Ascending aorta (tissue), 2 donors: ENCODE data around the gene TM4SF20. TPM values are rescaled to one million over a fixed set of nuclear protein-coding genes. Genes with fewer than 3 reads are reported as not detected.
"Not testable (repeated sequence)": the region's sequence is repeated elsewhere in the genome, so short reads cannot be mapped to it uniquely, and the experiment has no call there.

Experiments
- DNase-seq, 2 donors: peaks; one replicate each; pipeline ENCODE4 v3.0.0-alpha.2; 2019; ENCODE audit warnings: low spot score in 2 of 2
- H3K27ac ChIP-seq, 2 donors: fragments of 200-600 bp; sonication (generic); one replicate each; pipeline ENCODE4 v1.5.1; 2016 to 2017; ENCODE audit warnings: mild to moderate bottlenecking in 1 of 2
- H3K27me3 ChIP-seq: fragments of 200-600 bp; sonication (generic); one replicate; pipeline ENCODE4 v1.5.1; 2017
- H3K36me3 ChIP-seq, 2 donors: fragments of 200-600 bp; sonication (generic); one replicate each; pipeline ENCODE4 v1.5.1; 2016
- H3K4me1 ChIP-seq, 2 donors: fragments of 200-600 bp; sonication (generic); one replicate each; pipeline ENCODE4 v1.5.1; 2016 to 2017; ENCODE audit warnings: mild to moderate bottlenecking in 1 of 2
- H3K4me3 ChIP-seq, 2 donors: fragments of 200-600 bp; sonication (generic); one replicate each; pipeline ENCODE4 v1.5.1; 2016 to 2017; ENCODE audit warnings: mild to moderate bottlenecking in 1 of 2
- H3K9me3 ChIP-seq, 2 donors: fragments of 200-600 bp; sonication (generic); one replicate each; pipeline ENCODE4 v1.5.1; 2016
- CTCF ChIP-seq, 3 experiments: fragments of 200-600 bp in 2 of 3; fragments of 450-650 bp in 1 of 3; sonication (generic) in 2 of 3; IDR thresholded peaks; one replicate each; pipeline ENCODE4 v1.5.1; 2016 to 2019; ENCODE audit warnings: antibody characterized with exemption in 3 of 3, mild to moderate bottlenecking in 1 of 3, moderate library complexity in 1 of 3
- intact Hi-C: fragments of 100-400 bp; cut with DNase I; formaldehyde crosslinking; loops from one replicate; pipeline ENCODE4 v1.15.1; 2023
- total RNA-seq: library from RNA; depleted of rRNA; stranded (reverse); fragments of >200 nt; gene quantifications from one replicate; pipeline ENCODE4 v1.1.0, GENCODE V29; 2016

TM4SF20 gene
- total RNA-seq, 1 donor from 2014 or later = not detected

- no peaks in the 10 kb centered on the region for H3K27me3 ChIP-seq
- TF ChIP-seq CTCF (IDR thresholded peaks at IDR 0.05) = no peak
- no peaks in the 10 kb centered on the region for H3K36me3 ChIP-seq
- DNase-seq = no peak
- no peak overlapping the region for H3K4me3 ChIP-seq
- H3K27ac ChIP-seq = peak overlapping the region; percentile 53 to 73
- no peaks in the 10 kb centered on the region for H3K9me3 ChIP-seq
- intact Hi-C loops = no loop called here
- peaks cover 0 to 28% of the 10 kb centered on the region in 2 donors for H3K4me1 ChIP-seq
These were observed 9.0 kb downstream of the TM4SF20 start for GRCh38 chr2:227370092-227370491.

GRCh38 chr2:227368574-227368973, 10.5 kb downstream of the TM4SF20 start:
- H3K4me3 ChIP-seq = no peak overlapping the region
- H3K4me1 ChIP-seq = peaks cover 0 to 34% of the 10 kb centered on the region in 2 donors
- no peaks in the 10 kb centered on the region for H3K27me3 ChIP-seq
- peak overlapping the region in 1 of 2 donors; percentile 56 for H3K27ac ChIP-seq
- no peaks in the 10 kb centered on the region for H3K36me3 ChIP-seq
- TF ChIP-seq CTCF (IDR thresholded peaks at IDR 0.05) = no peak
- no peaks in the 10 kb centered on the region for H3K9me3 ChIP-seq
- DNase-seq = no peak
- intact Hi-C loops = loop anchor here (5.0 kb wide), 1 partner anchor 449 kb away; no protein-coding TSS in a partner anchor

GRCh38 chr2:227367427-227367795, 11.7 kb downstream of the TM4SF20 start:
- Histone ChIP-seq H3K27me3 (no peaks in the 10 kb centered on the region), H3K27ac (peak overlapping the region; percentile 51 to 85)

GRCh38 chr2:227366769-227367426, 12.2 kb downstream of the TM4SF20 start:
- Histone ChIP-seq H3K4me1 (peaks cover 0 to 34% of the 10 kb centered on the region in 2 donors), H3K36me3 (no peaks in the 10 kb centered on the region), H3K27me3 (no peaks in the 10 kb centered on the region), H3K27ac (peak overlapping the region; percentile 51 to 85), H3K9me3 (no peaks in the 10 kb centered on the region), H3K4me3 (no peak overlapping the region)
- no peak for TF ChIP-seq CTCF (IDR thresholded peaks at IDR 0.05)
- peak in 1 of 2 donors; percentile 83 for DNase-seq
- intact Hi-C loops = loop anchor here (2.0 to 5.0 kb wide), 3 partner anchors 40 to 450 kb away; partner anchors contain the start of gene MFF

More at GRCh38 chr2:227367427-227367795, 11.7 kb downstream of the TM4SF20 start:
- DNase-seq = no peak
- no peaks in the 10 kb centered on the region for H3K9me3 ChIP-seq
- no peaks in the 10 kb centered on the region for H3K36me3 ChIP-seq
- intact Hi-C loops = loop anchor here (2.0 to 5.0 kb wide), 3 partner anchors 39 to 450 kb away; partner anchors contain the start of gene MFF
- no peak for TF ChIP-seq CTCF (IDR thresholded peaks at IDR 0.05)
- H3K4me1 ChIP-seq = peaks cover 0 to 34% of the 10 kb centered on the region in 2 donors
- H3K4me3 ChIP-seq = no peak overlapping the region

GRCh38 chr2:227365833-227366232, 13.3 kb downstream of the TM4SF20 start:
- H3K36me3 ChIP-seq = no peaks in the 10 kb centered on the region

GRCh38 chr2:227364585-227365263, 14.4 kb downstream of the TM4SF20 start:
- not testable (repeated sequence) for H3K27me3 ChIP-seq, H3K4me3 ChIP-seq, H3K36me3 ChIP-seq, DNase-seq, H3K9me3 ChIP-seq
- H3K4me1 ChIP-seq = peaks cover 0 to 22% of the 10 kb centered on the region in 2 donors
- H3K27ac ChIP-seq = peak overlapping the region; percentile 58
- intact Hi-C loops = loop anchor here (5.0 kb wide), 1 partner anchor 453 kb away; no protein-coding TSS in a partner anchor

More at GRCh38 chr2:227365833-227366232, 13.3 kb downstream of the TM4SF20 start:
- H3K4me1 ChIP-seq = peaks cover 0 to 27% of the 10 kb centered on the region in 2 donors
- H3K27me3 ChIP-seq = no peaks in the 10 kb centered on the region
- intact Hi-C loops = loop anchor here (2.0 to 5.0 kb wide), 3 partner anchors 41 to 451 kb away; partner anchors contain the start of gene MFF
- no peaks in the 10 kb centered on the region for H3K9me3 ChIP-seq
- DNase-seq = no peak
- peak overlapping the region; percentile 51 to 85 for H3K27ac ChIP-seq
- no peak for TF ChIP-seq CTCF (IDR thresholded peaks at IDR 0.05)
- H3K4me3 ChIP-seq = no peak overlapping the region
